K562 (cell line): ENCODE measurements around the gene ANK2.

Experiments
- JUN ChIP-seq, 2 experiments: sonication (generic) in 1 of 2; formaldehyde crosslinking in 1 of 2; IDR thresholded peaks; 2 replicates each; pipeline versions ENCODE4 v1.6.1 to v1.8.0; 2012 to 2022; ENCODE audit warnings: borderline replicate concordance in 2 of 2, mild to moderate bottlenecking in 2 of 2, improper control_type of control experiment in 1 of 2, low read depth in 1 of 2, low read length in 1 of 2, missing genetic modification reagents in 1 of 2
- TF ChIP-seq, protein P1 (sequence below): sonication (generic); formaldehyde crosslinking; IDR thresholded peaks from 2 replicates; pipeline ENCODE4 v1.8.1; 2022; ENCODE audit warnings: missing genetic modification reagents
- TF ChIP-seq, protein P2 (sequence below): fragments of 250-450 bp; sonication (Bioruptor Pico); IDR thresholded peaks from 2 replicates; pipeline ENCODE4 v1.5.0; 2020; ENCODE audit warnings: mild to moderate bottlenecking

DNA sequence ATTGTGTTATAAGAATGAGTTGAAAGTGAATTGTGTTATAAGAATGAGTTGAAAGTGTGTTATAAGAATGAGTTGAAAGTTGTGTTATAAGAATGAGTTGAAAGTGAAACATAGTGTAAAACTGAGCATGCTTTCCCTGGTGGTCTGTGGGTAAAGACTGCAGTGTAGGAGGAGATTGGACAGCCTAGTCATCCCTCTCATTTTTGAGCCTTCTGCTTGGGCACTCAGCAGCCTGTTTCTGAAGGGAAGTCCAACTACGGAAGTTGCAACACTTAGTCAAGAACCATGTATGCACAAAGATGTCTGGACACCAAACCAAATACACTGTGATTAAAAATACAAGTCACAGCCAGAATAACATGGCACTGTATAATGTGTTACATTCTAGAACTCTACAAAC, 72.6 kb downstream of the ANK2 start:
- TF ChIP-seq JUN (IDR thresholded peaks at IDR 0.05; ENCODE audit: borderline replicate concordance, low read depth, low read length) (no peak), JUN (CRISPR knock-in tag; IDR thresholded peaks at IDR 0.05; ENCODE audit: borderline replicate concordance) (no peak)
- TF ChIP-seq, protein P1, sequence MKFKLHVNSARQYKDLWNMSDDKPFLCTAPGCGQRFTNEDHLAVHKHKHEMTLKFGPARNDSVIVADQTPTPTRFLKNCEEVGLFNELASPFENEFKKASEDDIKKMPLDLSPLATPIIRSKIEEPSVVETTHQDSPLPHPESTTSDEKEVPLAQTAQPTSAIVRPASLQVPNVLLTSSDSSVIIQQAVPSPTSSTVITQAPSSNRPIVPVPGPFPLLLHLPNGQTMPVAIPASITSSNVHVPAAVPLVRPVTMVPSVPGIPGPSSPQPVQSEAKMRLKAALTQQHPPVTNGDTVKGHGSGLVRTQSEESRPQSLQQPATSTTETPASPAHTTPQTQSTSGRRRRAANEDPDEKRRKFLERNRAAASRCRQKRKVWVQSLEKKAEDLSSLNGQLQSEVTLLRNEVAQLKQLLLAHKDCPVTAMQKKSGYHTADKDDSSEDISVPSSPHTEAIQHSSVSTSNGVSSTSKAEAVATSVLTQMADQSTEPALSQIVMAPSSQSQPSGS (CRISPR knock-in tag): no peak
- TF ChIP-seq, protein P2, sequence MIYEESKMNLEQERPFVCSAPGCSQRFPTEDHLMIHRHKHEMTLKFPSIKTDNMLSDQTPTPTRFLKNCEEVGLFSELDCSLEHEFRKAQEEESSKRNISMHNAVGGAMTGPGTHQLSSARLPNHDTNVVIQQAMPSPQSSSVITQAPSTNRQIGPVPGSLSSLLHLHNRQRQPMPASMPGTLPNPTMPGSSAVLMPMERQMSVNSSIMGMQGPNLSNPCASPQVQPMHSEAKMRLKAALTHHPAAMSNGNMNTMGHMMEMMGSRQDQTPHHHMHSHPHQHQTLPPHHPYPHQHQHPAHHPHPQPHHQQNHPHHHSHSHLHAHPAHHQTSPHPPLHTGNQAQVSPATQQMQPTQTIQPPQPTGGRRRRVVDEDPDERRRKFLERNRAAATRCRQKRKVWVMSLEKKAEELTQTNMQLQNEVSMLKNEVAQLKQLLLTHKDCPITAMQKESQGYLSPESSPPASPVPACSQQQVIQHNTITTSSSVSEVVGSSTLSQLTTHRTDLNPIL (CRISPR knock-in tag): no peak
